GM18526 (cell line): Measurements from ENCODE around the gene NAT10.

ENCODE experiments used
- POLR2A ChIP-seq: IDR thresholded peaks from 3 replicates; pipeline ENCODE4 v1.6.1; 2011; ENCODE audit not compliant: insufficient read length; ENCODE audit errors: extremely low read depth

NAT10 gene

DNA sequence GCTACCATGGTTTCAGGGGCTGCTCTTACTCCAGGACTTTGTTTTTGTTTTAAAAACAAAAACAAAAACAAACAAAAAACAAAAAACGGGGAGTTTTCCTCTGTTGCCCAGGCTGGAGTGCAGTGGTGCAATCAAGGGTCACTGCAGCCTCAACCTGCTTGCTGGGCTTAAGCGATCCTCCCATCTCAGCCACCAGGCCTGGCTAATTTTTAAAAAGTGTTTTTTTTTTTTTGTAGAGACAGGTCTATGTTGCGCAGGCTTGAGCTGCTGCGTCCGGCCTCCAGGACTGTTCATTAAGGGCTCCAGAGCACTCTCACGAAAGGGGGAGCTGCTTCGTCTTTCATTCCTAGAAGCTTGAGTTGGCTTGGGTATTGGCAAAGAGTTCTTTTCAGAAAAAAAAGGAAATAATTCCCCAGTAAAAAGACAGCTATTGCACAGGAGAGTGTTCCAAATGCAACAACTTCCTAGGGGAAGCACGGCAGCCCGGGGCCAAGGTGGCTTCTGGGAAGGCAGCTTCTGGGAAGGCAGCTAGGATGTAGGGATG lies 78.5 kb downstream of the NAT10 start:
- TF ChIP-seq POLR2A: no peak

DNA sequence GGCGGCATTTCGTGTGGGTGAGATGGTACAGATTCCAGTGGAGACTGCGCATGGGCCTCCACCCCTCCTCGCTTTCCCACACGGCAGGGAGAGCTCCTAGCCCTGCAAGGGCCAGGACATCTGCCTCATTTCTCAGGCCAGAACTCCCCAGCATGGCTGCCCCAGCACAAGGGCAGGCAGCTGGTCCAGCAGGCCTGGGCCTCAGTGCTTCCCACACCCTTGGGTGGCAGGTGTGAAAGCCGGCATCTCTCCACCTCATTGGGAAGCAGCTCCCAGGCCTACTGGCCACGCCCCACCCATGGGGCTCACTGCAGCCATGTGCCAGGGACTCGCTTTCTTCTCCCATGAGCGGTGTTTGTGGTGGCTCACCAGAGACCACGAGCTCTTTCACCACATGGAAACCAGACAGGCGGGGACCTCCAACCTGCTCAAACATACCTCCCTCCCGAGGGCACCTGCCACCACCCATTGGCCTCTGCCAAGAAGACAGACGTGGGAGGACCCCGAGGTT lies 79.1 kb downstream of the NAT10 start:
- no peak for TF ChIP-seq POLR2A

DNA sequence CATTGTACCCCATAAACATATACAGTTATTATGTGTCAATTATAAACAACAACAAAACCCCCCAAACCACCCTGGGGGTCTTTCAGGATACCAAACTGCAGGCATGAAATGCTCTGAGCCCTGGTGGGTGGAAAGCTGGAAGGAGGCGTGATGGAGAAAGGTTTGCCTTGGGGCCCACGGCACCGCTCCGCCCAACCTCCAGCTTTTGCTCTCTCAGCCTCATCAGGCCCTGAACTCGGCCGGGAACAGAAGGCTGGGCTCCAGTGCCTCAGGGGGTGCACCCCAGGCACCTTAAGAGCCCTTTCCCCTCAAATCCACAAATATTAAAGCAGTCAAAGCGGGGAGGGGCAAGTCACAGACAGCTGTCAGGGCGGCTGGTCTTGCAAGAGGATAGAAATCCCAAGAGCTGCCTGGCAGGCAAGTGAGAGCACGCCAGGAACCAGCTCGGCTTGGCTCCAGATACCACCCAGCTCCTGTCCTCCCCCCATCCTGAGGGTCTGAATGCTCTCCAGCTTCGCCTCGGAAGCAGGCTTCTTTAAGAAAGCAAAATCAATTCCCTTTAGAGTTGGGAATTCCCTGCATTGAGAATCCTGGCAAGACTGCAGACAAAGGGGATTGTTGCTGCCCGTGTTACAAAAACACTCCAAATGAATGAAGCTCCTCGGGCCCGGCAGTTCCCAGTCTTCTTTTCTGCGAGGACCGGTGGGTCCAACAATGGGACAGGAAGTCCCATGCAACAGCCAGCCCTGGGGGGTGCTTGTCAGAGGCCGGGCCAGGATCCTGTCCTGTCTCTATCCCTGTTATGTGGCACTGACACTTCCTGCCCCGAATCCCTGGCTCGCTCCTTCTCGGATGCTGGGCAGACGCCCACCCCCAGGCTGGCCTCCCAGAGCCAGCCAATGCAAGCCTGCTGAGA lies 80.8 kb downstream of the NAT10 start:
- no peak for TF ChIP-seq POLR2A

- TF ChIP-seq POLR2A: no peak
Observed at GRCh38 chr11:34188181-34188580, 82.8 kb downstream of the NAT10 start.

DNA sequence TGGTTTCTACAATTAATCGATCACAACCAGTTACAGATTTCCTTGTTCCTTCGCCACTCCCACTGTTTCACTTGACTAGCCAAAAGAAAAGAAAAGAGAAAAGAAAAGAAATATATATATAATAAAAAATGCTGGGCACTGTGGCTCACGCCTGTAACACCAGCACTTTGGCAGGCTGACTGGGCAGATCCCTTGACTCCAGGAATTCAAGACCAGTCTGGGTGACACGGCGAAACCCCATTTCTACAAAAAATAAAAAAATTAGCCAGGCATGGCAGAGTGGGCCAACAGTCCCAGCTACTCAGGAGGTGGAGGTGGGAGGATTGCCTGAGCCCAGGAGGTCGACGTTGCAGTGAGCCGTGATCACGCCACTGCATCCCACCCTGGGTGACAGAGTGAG lies 83.8 kb downstream of the NAT10 start:
- no peak for TF ChIP-seq POLR2A

DNA sequence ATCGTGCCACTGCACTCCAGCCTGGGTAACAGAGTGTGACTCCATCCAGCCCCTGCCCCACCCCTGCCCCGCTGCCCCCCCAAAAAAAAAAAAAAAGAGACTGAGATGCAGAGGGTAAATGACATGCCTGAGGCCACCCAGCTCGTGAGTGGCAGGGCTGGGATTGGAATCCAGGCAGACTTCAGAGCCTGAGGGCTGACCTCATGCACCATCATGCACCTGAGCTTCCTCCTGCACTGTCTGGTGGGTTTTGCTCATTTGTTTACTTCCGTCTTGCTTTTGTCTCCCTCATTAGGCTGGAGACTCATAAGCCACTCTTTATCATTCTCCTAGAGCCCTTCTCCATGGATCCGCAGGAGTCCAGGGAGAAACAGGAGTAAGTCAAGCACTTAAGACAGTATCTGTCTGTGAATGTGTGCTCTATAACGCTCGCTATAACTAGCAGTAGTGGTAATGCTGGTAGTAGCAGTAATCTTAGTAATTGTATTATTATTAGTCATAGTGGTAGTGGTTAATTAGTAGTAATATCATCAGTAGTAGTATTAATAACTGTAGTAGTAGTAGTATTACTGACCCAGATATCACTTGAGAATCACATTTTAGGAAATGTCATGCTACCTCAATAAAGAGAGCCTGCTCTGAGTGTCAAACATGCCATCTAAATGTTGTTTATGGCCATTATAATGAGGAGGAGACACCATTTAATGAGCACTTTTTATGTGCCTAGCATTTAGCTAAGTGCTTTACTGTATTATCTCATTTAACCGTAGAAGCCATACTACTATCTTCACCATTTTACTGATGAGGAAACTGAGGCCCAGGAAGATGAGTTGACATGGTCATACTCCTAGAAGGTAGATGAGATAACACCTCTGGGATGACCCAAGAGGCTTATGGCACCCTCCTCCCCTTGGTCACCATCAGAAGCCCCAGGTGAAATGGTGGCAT lies 85.0 kb downstream of the NAT10 start:
- TF ChIP-seq POLR2A: no peak

DNA sequence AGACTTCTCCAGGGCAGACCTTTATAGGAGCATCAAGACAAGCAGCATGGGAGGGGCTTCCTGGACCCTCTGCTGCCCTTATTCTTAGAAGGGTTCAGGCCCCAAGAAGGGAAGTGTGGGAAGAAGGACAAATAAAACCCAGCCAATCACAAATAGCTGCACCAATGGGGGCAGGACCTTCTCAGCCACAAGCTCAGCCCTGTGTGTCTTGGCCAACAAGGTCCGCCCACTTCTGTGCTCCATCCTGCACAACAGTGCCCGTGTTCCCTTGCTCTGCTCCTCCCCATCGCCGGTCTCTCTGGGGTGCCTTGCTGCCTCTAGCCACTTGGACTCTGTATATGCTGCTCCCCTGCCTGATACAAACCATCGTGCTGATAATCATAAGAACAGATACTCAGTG lies 86.1 kb downstream of the NAT10 start:
- TF ChIP-seq POLR2A: no peak

GRCh38 chr11:34192481-34193401 lies 87.3 kb downstream of the NAT10 start:
- TF ChIP-seq POLR2A: no peak

- no peak for TF ChIP-seq POLR2A
Observed at GRCh38 chr11:34194576-34195335, 89.3 kb downstream of the NAT10 start.
